ENCODE measurements around the gene SAPCD2.

DNA sequence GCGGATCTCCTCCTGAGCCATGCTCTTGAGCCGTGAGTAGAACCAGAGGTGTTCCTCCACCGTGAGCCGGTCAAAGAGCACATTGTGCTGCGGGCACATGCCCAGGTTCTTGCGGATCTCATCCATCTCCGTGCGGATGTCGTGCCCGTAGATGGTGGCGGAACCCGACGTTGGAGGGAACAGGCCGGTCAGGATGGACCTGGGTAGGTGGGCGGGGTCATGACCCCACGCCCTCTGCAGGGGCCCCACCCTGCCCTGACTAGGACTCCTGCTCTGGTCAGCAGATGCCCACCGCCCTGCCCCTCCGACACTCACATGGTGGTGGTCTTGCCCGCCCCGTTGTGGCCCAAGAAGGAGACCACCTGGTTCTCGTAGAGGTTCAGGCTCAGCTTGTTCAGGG lies 54.4 kb downstream of the SAPCD2 start:
- TF ChIP-seq CTCF (IDR thresholded peaks at IDR 0.05; ENCODE audit: control extremely low read depth in 1 of 3, insufficient read depth in 1 of 3, low read depth in 1 of 3, low read length in 3 of 3): no peak
- no peak for TF ChIP-seq YY1 (IDR thresholded peaks at IDR 0.05; ENCODE audit: low read depth, low read length)
- no peak for TF ChIP-seq RXRA (IDR thresholded peaks at IDR 0.05; ENCODE audit: insufficient read depth, low read depth, low read length)
- TF ChIP-seq SIRT6 (IDR thresholded peaks at IDR 0.05; ENCODE audit: low read length): no peak
- no peak for TF ChIP-seq POLR2A (IDR thresholded peaks at IDR 0.05; ENCODE audit: control extremely low read depth in 1 of 2, low read depth in 2 of 2, low read length in 2 of 2)
- no peak for TF ChIP-seq TEAD4 (IDR thresholded peaks at IDR 0.05; ENCODE audit: low read depth, low read length)
- no peak for TF ChIP-seq HDAC2 (IDR thresholded peaks at IDR 0.05; ENCODE audit: borderline replicate concordance in 1 of 2, low read depth in 2 of 2, low read length in 2 of 2)
- TF ChIP-seq SP1 (IDR thresholded peaks at IDR 0.05; ENCODE audit: low read depth, low read length): no peak
